ENCODE results near the gene ODAPH. TPM values are rescaled to one million over a fixed set of nuclear protein-coding genes. Genes with fewer than 3 reads are reported as not detected.

ODAPH gene
- total RNA-seq, 1 experiment from 2014 or later: 0.24 TPM

DNA sequence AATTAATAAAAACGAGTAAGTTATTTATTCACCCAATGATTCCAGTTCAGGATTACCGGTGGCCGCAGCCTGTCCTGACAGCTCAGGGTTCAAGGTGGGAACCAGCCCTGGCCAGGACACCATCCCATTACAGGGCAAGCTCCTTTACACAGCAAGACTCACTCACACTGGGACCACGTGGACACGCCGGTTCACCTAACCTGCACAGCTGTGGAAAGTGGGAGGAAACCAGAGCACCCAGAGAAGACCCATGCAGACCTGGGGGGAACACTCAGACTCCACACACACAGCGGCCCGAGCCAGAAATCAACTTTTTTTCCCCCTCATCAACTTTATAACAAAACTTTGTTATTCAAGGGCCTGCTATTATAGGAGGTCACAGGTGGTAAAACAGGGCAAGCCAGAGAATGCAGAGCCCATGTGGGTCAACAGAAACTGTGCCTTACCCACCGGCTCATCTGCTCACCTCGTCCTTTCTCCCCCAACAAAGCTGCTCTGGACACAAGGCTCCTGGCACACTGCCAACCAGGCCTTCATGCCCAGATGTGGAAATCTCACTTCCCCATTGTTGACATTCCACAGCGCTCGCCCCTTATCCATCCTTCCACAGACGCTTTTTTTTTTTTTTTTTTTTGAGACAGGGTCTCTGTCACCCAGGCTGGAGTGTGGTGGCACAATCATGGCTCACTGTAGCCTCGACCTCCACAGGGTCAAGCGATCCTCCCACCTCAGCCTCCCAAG, 8.0 kb upstream of the ODAPH start:
- no peaks in the 10 kb centered on the region for H3F3A ChIP-seq (ENCODE audit: insufficient read depth, low read depth)
- peak in 1 of 2 experiments; percentile 21 for DNase-seq
- intact Hi-C loops (cut with micrococcal nuclease; ENCODE audit: unreplicated experiment): no loop called here
- no peaks in the 10 kb centered on the region for H4K20me1 ChIP-seq (ENCODE audit: insufficient read depth)
- H3K9me3 ChIP-seq (ENCODE audit: insufficient read depth, low read depth): no peaks in the 10 kb centered on the region
- H3K27me3 ChIP-seq (ENCODE audit: insufficient read depth, low read depth): no peaks in the 10 kb centered on the region
- H3K4me2 ChIP-seq: no peak overlapping the region
- BruUV-seq (replicated peaks): no TSS peak
- no peaks in the 10 kb centered on the region for H3K9me2 ChIP-seq (ENCODE audit: insufficient read depth)
- H3K79me2 ChIP-seq (ENCODE audit: low read depth): no peaks in the 10 kb centered on the region
- CTCF ChIA-PET: no interaction called here
- H2AFZ ChIP-seq: no peak overlapping the region
- no peaks in the 10 kb centered on the region for H3K36me3 ChIP-seq (ENCODE audit: low read depth)
- no peak for TF ChIP-seq EZH2 (IDR thresholded peaks at IDR 0.05; ENCODE audit: low read depth)
- TF ChIP-seq, protein P1, sequence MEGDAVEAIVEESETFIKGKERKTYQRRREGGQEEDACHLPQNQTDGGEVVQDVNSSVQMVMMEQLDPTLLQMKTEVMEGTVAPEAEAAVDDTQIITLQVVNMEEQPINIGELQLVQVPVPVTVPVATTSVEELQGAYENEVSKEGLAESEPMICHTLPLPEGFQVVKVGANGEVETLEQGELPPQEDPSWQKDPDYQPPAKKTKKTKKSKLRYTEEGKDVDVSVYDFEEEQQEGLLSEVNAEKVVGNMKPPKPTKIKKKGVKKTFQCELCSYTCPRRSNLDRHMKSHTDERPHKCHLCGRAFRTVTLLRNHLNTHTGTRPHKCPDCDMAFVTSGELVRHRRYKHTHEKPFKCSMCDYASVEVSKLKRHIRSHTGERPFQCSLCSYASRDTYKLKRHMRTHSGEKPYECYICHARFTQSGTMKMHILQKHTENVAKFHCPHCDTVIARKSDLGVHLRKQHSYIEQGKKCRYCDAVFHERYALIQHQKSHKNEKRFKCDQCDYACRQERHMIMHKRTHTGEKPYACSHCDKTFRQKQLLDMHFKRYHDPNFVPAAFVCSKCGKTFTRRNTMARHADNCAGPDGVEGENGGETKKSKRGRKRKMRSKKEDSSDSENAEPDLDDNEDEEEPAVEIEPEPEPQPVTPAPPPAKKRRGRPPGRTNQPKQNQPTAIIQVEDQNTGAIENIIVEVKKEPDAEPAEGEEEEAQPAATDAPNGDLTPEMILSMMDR (conservative IDR thresholded peaks at IDR 0.05): no peak
- H3K4me1 ChIP-seq (replicated peaks; ENCODE audit: insufficient read depth): no peaks in the 10 kb centered on the region
- POLR2A ChIA-PET (ENCODE audit: unreplicated experiment): no interaction called here
- H3K4me3 ChIP-seq: no peak overlapping the region
- H3K27ac ChIP-seq: no peak overlapping the region

GRCh38 chr4:75549019-75549418, 6.8 kb upstream of the ODAPH start:
- no peak overlapping the region for H2AFZ ChIP-seq
- ChIA-PET CTCF (no interaction called here), POLR2A (ENCODE audit: unreplicated experiment) (no interaction called here)
- no peaks in the 10 kb centered on the region for H3K9me2 ChIP-seq (ENCODE audit: insufficient read depth)
- no peaks in the 10 kb centered on the region for H3K9me3 ChIP-seq (ENCODE audit: insufficient read depth, low read depth)
- H3K27me3 ChIP-seq (ENCODE audit: insufficient read depth, low read depth): no peaks in the 10 kb centered on the region
- TF ChIP-seq EZH2 (IDR thresholded peaks at IDR 0.05; ENCODE audit: low read depth): no peak
- TF ChIP-seq, protein P1 (conservative IDR thresholded peaks at IDR 0.05): no peak
- H3K4me1 ChIP-seq (replicated peaks; ENCODE audit: insufficient read depth): no peaks in the 10 kb centered on the region
- no TSS peak for BruUV-seq (replicated peaks)
- no peak overlapping the region for H3K27ac ChIP-seq
- H3K4me3 ChIP-seq: no peak overlapping the region
- no peaks in the 10 kb centered on the region for H4K20me1 ChIP-seq (ENCODE audit: insufficient read depth)
- H3K36me3 ChIP-seq (ENCODE audit: low read depth): no peaks in the 10 kb centered on the region
- H3K79me2 ChIP-seq (ENCODE audit: low read depth): no peaks in the 10 kb centered on the region
- DNase-seq: no peak
- intact Hi-C loops (cut with micrococcal nuclease; ENCODE audit: unreplicated experiment): no loop called here
- no peaks in the 10 kb centered on the region for H3F3A ChIP-seq (ENCODE audit: insufficient read depth, low read depth)
- H3K4me2 ChIP-seq: no peak overlapping the region

- no TSS peak for BruUV-seq (replicated peaks)
- Histone ChIP-seq H3K79me2 (ENCODE audit: low read depth) (no peaks in the 10 kb centered on the region), H3F3A (ENCODE audit: insufficient read depth, low read depth) (peaks cover 13% of the 10 kb centered on the region), H3K27me3 (ENCODE audit: insufficient read depth, low read depth) (no peaks in the 10 kb centered on the region), H3K9me2 (ENCODE audit: insufficient read depth) (no peaks in the 10 kb centered on the region), H2AFZ (no peak overlapping the region), H3K9me3 (ENCODE audit: insufficient read depth, low read depth) (no peaks in the 10 kb centered on the region), H3K4me2 (no peak overlapping the region), H3K4me1 (replicated peaks; ENCODE audit: insufficient read depth) (peaks cover 18% of the 10 kb centered on the region), H3K36me3 (ENCODE audit: low read depth) (no peaks in the 10 kb centered on the region), H3K27ac (no peak overlapping the region), H4K20me1 (ENCODE audit: insufficient read depth) (no peaks in the 10 kb centered on the region), H3K4me3 (no peak overlapping the region)
- POLR2A ChIA-PET (ENCODE audit: unreplicated experiment): interaction anchor here (0.7 kb wide), 1 partner anchor 8 kb away, joined by 4 read pairs; no protein-coding TSS in a partner anchor
- DNase-seq: no peak
- TF ChIP-seq, protein P1 (conservative IDR thresholded peaks at IDR 0.05): no peak
- no peak for TF ChIP-seq EZH2 (IDR thresholded peaks at IDR 0.05; ENCODE audit: low read depth)
- CTCF ChIA-PET: no interaction called here
- intact Hi-C loops (cut with micrococcal nuclease; ENCODE audit: unreplicated experiment): no loop called here
Observed at GRCh38 chr4:75552452-75552851, 3.4 kb upstream of the ODAPH start.
